ENCODE measurements around the gene TMPRSS3. TPM values are rescaled to one million over a fixed set of nuclear protein-coding genes. Genes with fewer than 3 reads are reported as not detected.

The TMPRSS3 gene
- total RNA-seq, 4 donors from 2014 or later: 0.34 TPM; not detected in 3

- no peak for TF ChIP-seq CTCF (IDR thresholded peaks at IDR 0.05; ENCODE audit: low read depth)
Observed at GRCh38 chr21:42423197-42423675, 27.4 kb upstream of the TMPRSS3 start.

- no peak for TF ChIP-seq CTCF (IDR thresholded peaks at IDR 0.05; ENCODE audit: low read depth)
Observed at GRCh38 chr21:42421018-42421793, 25.4 kb upstream of the TMPRSS3 start.

- TF ChIP-seq CTCF (IDR thresholded peaks at IDR 0.05; ENCODE audit: low read depth): no peak
Observed at GRCh38 chr21:42419845-42420244, 24.0 kb upstream of the TMPRSS3 start.

GRCh38 chr21:42418886-42419285 is 23.0 kb upstream of the TMPRSS3 start:
- TF ChIP-seq CTCF (IDR thresholded peaks at IDR 0.05; ENCODE audit: low read depth): no peak

- no peak for TF ChIP-seq CTCF (IDR thresholded peaks at IDR 0.05; ENCODE audit: low read depth)
Observed at GRCh38 chr21:42417533-42417932, 21.7 kb upstream of the TMPRSS3 start.

- no peak for TF ChIP-seq CTCF (IDR thresholded peaks at IDR 0.05; ENCODE audit: low read depth)
Observed at GRCh38 chr21:42414928-42415769, 19.3 kb upstream of the TMPRSS3 start.

GRCh38 chr21:42414553-42414927 is 18.7 kb upstream of the TMPRSS3 start:
- TF ChIP-seq CTCF (IDR thresholded peaks at IDR 0.05; ENCODE audit: low read depth): no peak

Data from subcutaneous adipose tissue (tissue), 4 donors.